Coronary artery (tissue), 2 donors: Measurements from ENCODE around the gene DYSF.

ENCODE experiments used
- DNase-seq: peaks from one replicate; pipeline ENCODE4 v3.0.0-alpha.2; 2017; ENCODE audit warnings: low spot score
- H3K27ac ChIP-seq, 2 donors: fragments of 200-600 bp; sonication (generic); one replicate each; pipeline ENCODE4 v1.5.1; 2016 to 2019
- H3K4me3 ChIP-seq: fragments of 200-600 bp; sonication (generic); 2 replicates; pipeline ENCODE4 v1.5.1; 2016; ENCODE audit warnings: mild to moderate bottlenecking, moderate library complexity
- TF ChIP-seq, protein P1 (sequence below): fragments of 200-600 bp; sonication (generic); IDR thresholded peaks from one replicate; pipeline ENCODE4 v1.5.1; 2019; ENCODE audit warnings: antibody characterized with exemption

The DYSF gene

DNA sequence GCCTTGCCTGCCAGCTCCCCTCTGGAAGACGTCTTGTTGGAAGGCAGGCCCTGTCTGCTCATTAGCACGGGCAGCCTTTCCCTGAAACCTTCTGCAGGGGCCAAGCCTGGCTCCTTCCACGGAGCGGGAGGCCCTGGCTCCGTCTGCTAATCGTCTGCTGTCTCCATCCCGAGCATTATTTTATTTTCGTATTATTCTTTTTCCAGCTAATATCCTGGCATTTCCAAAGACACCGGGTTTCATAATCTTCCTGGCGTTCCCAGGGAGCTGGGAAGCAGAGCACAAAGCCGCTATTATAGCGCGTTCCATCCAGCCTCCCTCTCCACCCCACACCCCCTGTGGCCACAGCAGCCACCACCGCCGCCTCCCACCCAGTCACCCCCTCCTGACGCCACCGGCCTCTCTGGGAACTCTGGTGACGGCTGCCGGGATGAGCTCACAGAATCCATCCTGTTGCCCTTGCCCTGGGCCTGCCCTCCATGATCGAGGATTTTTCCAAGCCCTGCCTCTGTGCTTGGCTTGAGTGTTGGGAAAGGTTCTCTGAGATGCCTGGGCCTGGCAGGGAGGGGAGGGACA is 125.5 kb downstream of the DYSF start:
- TF ChIP-seq, protein P1, sequence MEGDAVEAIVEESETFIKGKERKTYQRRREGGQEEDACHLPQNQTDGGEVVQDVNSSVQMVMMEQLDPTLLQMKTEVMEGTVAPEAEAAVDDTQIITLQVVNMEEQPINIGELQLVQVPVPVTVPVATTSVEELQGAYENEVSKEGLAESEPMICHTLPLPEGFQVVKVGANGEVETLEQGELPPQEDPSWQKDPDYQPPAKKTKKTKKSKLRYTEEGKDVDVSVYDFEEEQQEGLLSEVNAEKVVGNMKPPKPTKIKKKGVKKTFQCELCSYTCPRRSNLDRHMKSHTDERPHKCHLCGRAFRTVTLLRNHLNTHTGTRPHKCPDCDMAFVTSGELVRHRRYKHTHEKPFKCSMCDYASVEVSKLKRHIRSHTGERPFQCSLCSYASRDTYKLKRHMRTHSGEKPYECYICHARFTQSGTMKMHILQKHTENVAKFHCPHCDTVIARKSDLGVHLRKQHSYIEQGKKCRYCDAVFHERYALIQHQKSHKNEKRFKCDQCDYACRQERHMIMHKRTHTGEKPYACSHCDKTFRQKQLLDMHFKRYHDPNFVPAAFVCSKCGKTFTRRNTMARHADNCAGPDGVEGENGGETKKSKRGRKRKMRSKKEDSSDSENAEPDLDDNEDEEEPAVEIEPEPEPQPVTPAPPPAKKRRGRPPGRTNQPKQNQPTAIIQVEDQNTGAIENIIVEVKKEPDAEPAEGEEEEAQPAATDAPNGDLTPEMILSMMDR = no peak
- DNase-seq = peak; percentile 93
- Histone ChIP-seq H3K27ac (peak overlapping the region; percentile 80 to 91), H3K4me3 (peak overlapping the region; percentile 51)

- no peak overlapping the region for H3K4me3 ChIP-seq
- TF ChIP-seq, protein P1 = no peak
- DNase-seq = no peak
- H3K27ac ChIP-seq = peak overlapping the region in 1 of 2 donors; percentile 5
Measured at GRCh38 chr2:71581026-71581425, 127.7 kb downstream of the DYSF start.

DNA sequence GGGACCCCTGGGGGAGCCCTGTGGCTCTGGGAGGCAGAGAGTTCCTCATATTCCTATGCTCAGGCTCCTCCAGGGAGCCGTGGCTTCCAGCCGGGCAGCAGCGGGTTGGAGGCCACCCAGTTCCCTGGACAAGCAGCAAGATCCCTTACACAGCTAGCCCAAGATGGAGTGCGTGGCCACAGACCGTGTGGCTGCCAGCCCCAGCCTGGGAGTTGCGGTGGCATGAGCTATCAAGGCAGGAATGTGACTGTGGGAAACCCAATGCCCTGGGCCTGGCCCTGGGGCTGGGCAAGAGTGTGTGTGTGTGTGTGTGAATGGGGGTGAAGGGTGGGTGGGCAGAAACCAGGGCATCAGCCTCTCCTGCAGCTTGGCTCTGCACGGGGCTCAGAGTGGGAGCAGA is 130.5 kb downstream of the DYSF start:
- TF ChIP-seq, protein P1 = no peak
- DNase-seq = no peak
- Histone ChIP-seq H3K27ac (no peak overlapping the region), H3K4me3 (no peak overlapping the region)

GRCh38 chr2:71586471-71586870 is 133.1 kb downstream of the DYSF start:
- TF ChIP-seq, protein P1 = no peak
- Histone ChIP-seq H3K27ac (no peak overlapping the region), H3K4me3 (no peak overlapping the region)
- DNase-seq = no peak

DNA sequence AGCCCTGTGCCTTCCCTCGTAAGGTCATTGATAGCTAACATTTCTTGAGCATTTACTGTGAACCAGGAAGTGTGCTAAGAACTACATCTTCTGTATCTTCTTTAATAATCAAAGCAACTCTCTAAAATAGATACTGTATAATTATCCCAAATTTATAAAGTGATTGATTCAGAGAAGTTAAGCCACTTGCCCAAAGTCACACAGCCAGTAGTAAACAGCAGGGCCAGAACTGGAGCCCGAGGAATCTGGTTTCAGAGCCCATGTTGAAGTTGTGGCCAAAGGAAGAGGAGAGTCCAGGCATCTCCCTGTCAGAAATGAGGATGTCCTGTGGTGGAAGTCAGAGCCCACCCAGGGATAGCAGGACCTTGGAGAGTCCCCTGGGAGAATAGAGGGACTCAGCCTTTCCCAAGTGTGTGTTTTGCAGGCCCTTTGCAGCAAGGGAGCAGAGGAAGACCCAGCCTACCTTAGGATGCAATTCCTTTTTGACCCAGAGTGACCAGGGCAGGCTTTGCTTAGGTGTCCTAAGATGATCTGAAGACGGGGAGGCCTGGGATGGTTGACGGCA is 134.2 kb downstream of the DYSF start:
- DNase-seq = no peak
- Histone ChIP-seq H3K4me3 (no peak overlapping the region), H3K27ac (no peak overlapping the region)
- TF ChIP-seq, protein P1 = no peak

GRCh38 chr2:71588497-71589170 is 135.3 kb downstream of the DYSF start:
- H3K27ac ChIP-seq = peak overlapping the region in 1 of 2 donors; percentile 8
- no peak overlapping the region for H3K4me3 ChIP-seq
- no peak for DNase-seq
- TF ChIP-seq, protein P1 = no peak

GRCh38 chr2:71589763-71590162 is 136.4 kb downstream of the DYSF start:
- no peak for DNase-seq
- Histone ChIP-seq H3K4me3 (no peak overlapping the region), H3K27ac (no peak overlapping the region)
- TF ChIP-seq, protein P1 = no peak
